Memory B cell (primary cell): ENCODE data around the gene GPX5.

ENCODE experiments used
- ATAC-seq: fragments of 150-1000 bp; cut with Tn5 transposase; 2 replicates; pipeline ENCODE4 v1.10.0; 2021; ENCODE audit warnings: low read depth, mild to moderate bottlenecking, moderate library complexity
- DNase-seq, 2 donors: peaks; one replicate each; pipeline ENCODE4 v3.0.0; 2022; ENCODE audit warnings: low spot score in 2 of 2
- H3K27ac Mint-ChIP-seq: one replicate; pipeline ENCODE4 v1.8.0; 2022; ENCODE audit warnings: mild to moderate bottlenecking, moderate library complexity, mixed read lengths
- H3K27me3 Mint-ChIP-seq: one replicate; pipeline ENCODE4 v1.8.0; 2022; ENCODE audit warnings: mixed read lengths
- H3K36me3 Mint-ChIP-seq: one replicate; pipeline ENCODE4 v1.8.0; 2022; ENCODE audit warnings: mild to moderate bottlenecking, mixed read lengths
- H3K4me1 Mint-ChIP-seq: one replicate; pipeline ENCODE4 v1.8.0; 2022; ENCODE audit warnings: mixed read lengths
- H3K4me3 Mint-ChIP-seq: one replicate; pipeline ENCODE4 v1.8.0; 2022; ENCODE audit warnings: mild to moderate bottlenecking, moderate library complexity, mixed read lengths
- H3K9me3 Mint-ChIP-seq: one replicate; pipeline ENCODE4 v1.8.0; 2022; ENCODE audit warnings: mixed read lengths

Gene GPX5

GRCh38 chr6:28558629-28559028, 32.9 kb downstream of the GPX5 start:
- H3K36me3 Mint-ChIP-seq, result no peaks in the 10 kb centered on the region
- no peak overlapping the region for H3K4me3 Mint-ChIP-seq
- peaks cover 9% of the 10 kb centered on the region for H3K27me3 Mint-ChIP-seq
- peaks cover 2% of the 10 kb centered on the region for H3K9me3 Mint-ChIP-seq
- H3K4me1 Mint-ChIP-seq, result no peaks in the 10 kb centered on the region
- DNase-seq, result no peak
- ATAC-seq, result no peak
- H3K27ac Mint-ChIP-seq, result no peak overlapping the region

- no peaks in the 10 kb centered on the region for H3K9me3 Mint-ChIP-seq
- DNase-seq (no peak), ATAC-seq (no peak)
- H3K27me3 Mint-ChIP-seq, result peaks cover 13% of the 10 kb centered on the region
- H3K4me3 Mint-ChIP-seq, result no peak overlapping the region
- no peak overlapping the region for H3K27ac Mint-ChIP-seq
- H3K36me3 Mint-ChIP-seq, result no peaks in the 10 kb centered on the region
- H3K4me1 Mint-ChIP-seq, result no peaks in the 10 kb centered on the region
These were observed 37.9 kb downstream of the GPX5 start for GRCh38 chr6:28563430-28564095.

- H3K9me3 Mint-ChIP-seq, result no peaks in the 10 kb centered on the region
- H3K27ac Mint-ChIP-seq, result no peak overlapping the region
- ATAC-seq (no peak), DNase-seq (no peak)
- no peak overlapping the region for H3K4me3 Mint-ChIP-seq
- peaks cover 18% of the 10 kb centered on the region for H3K27me3 Mint-ChIP-seq
- H3K4me1 Mint-ChIP-seq, result no peaks in the 10 kb centered on the region
- no peaks in the 10 kb centered on the region for H3K36me3 Mint-ChIP-seq
These were observed 40.3 kb downstream of the GPX5 start for GRCh38 chr6:28565823-28566526.

- Mint-ChIP-seq H3K27me3 (peaks cover 20% of the 10 kb centered on the region), H3K9me3 (peaks cover 1% of the 10 kb centered on the region), H3K27ac (no peak overlapping the region), H3K4me3 (no peak overlapping the region), H3K36me3 (no peaks in the 10 kb centered on the region), H3K4me1 (no peaks in the 10 kb centered on the region)
- DNase-seq (no peak), ATAC-seq (no peak)
These were observed 41.0 kb downstream of the GPX5 start for GRCh38 chr6:28566527-28567252.

GRCh38 chr6:28567506-28567905, 41.8 kb downstream of the GPX5 start:
- no peak for DNase-seq
- H3K9me3 Mint-ChIP-seq, result peaks cover 1% of the 10 kb centered on the region
- no peak overlapping the region for H3K27ac Mint-ChIP-seq
- no peaks in the 10 kb centered on the region for H3K36me3 Mint-ChIP-seq
- peaks cover 20% of the 10 kb centered on the region for H3K27me3 Mint-ChIP-seq
- no peaks in the 10 kb centered on the region for H3K4me1 Mint-ChIP-seq
- no peak for ATAC-seq
- H3K4me3 Mint-ChIP-seq, result no peak overlapping the region

GRCh38 chr6:28568515-28569108, 42.9 kb downstream of the GPX5 start:
- Mint-ChIP-seq H3K9me3 (peaks cover 1% of the 10 kb centered on the region), H3K4me3 (no peak overlapping the region), H3K4me1 (no peaks in the 10 kb centered on the region), H3K36me3 (no peaks in the 10 kb centered on the region), H3K27ac (no peak overlapping the region), H3K27me3 (peaks cover 20% of the 10 kb centered on the region)
- DNase-seq (no peak), ATAC-seq (no peak)

- Mint-ChIP-seq H3K4me3 (no peak overlapping the region), H3K4me1 (no peaks in the 10 kb centered on the region), H3K27me3 (peaks cover 25% of the 10 kb centered on the region), H3K36me3 (no peaks in the 10 kb centered on the region), H3K9me3 (peaks cover 3% of the 10 kb centered on the region), H3K27ac (no peak overlapping the region)
- ATAC-seq (no peak), DNase-seq (no peak)
These were observed 44.1 kb downstream of the GPX5 start for GRCh38 chr6:28569748-28570147.

- Mint-ChIP-seq H3K9me3 (peaks cover 2% of the 10 kb centered on the region), H3K27ac (no peak overlapping the region), H3K4me3 (no peak overlapping the region), H3K36me3 (peaks cover 2% of the 10 kb centered on the region), H3K27me3 (peaks cover 7% of the 10 kb centered on the region), H3K4me1 (no peaks in the 10 kb centered on the region)
- DNase-seq (no peak), ATAC-seq (no peak)
These were observed 54.8 kb downstream of the GPX5 start for GRCh38 chr6:28580475-28580874.

- ATAC-seq, result no peak
- no peak overlapping the region for H3K4me3 Mint-ChIP-seq
- peaks cover 22% of the 10 kb centered on the region for H3K27me3 Mint-ChIP-seq
- H3K27ac Mint-ChIP-seq, result no peak overlapping the region
- no peak for DNase-seq
- H3K4me1 Mint-ChIP-seq, result peaks cover 8% of the 10 kb centered on the region
- peaks cover 5% of the 10 kb centered on the region for H3K9me3 Mint-ChIP-seq
- no peaks in the 10 kb centered on the region for H3K36me3 Mint-ChIP-seq
These were observed 57.8 kb downstream of the GPX5 start for GRCh38 chr6:28583463-28583862.
